Retina (tissue), 1 donor: Measurements from ENCODE around the gene ANKRD39.

Experiments used
- DNase-seq: peaks from one replicate; pipeline ENCODE4 v3.0.0-alpha.2; 2016

Gene ANKRD39

DNA sequence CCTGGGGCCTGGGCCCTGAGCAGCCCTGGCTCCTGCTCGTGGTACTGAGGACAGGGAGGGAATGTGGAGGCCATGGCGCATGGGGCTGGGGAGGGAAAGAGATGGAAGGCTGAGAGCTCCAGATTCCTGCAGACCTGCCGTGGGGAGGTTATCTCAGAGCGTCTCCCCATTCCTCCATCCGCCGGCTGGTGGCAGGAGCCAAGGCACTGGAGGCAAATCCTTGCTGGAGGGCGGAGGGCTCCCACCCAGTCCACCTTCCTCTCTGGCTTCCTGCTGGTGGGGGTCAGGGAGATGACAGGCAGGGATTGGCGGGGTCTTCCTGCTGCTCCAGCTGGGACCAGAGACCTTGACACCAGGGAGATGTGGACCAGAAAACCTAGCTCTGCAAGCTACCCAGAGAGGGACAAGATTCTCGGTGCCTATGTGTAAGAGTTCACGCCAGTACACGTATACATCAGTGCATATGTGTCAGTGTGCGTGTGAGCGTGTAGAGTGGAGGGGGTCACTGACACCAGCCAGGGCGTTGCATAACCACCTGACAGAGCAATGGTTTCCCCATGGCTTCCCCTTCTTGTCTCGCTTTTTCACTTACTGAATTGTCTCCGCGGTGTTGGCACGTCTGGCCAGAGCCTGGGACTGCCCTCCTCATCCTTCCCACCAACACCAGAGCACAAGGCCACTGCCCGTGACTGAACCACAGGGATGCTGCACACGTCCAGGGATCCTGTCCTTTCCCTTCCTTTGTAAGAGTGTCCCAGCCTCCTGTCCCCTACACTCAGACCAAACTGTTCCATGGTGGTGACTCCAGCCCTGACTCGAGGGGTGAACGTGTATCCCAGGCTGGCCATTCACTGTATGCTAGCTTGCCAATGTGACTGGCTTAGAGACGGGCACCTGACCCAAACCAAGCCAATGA is 27.9 kb upstream of the ANKRD39 start:
- DNase-seq, result no peak

GRCh38 chr2:96884299-96885094 is 26.7 kb upstream of the ANKRD39 start:
- DNase-seq, result no peak

DNA sequence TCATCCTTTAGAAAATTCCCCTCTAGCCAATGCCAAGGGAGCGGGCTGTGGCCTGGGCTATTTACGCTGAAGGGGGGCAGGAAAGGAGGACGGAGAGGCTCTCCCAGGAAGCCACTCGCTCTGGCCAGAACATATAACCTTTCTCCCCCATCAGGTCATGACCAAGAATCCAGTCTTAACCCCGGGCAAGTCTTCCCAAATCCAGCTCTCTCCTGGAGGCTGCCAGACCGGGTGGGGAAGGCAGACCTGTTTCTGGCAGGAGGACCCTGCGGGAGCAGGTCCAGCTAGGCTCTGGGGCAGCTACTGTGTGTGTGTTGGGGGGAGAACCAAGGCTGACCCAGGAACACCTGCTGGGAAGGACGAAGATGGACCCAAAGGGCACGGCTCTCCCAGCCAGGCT is 25.5 kb upstream of the ANKRD39 start:
- DNase-seq, result no peak

DNA sequence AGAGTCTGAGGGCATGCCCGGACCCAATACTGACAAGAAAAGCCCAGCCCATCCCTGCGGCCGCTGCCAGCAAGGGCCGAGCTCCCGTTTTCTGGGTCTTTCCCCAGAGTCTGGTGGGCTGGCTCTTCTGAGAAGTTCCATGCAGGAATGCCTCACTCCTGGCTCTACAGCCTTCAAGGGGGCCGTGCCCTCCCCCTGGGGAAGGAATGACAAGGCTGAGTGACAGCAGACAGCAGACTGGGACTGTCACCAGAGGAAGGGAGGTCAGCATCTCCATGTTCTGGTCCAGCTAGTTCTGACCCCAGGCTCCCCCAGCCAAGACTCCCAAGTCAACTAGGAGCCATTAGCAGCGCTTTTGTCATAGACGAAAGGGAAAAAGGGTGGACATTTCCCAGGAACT is 25.1 kb upstream of the ANKRD39 start:
- no peak for DNase-seq

DNA sequence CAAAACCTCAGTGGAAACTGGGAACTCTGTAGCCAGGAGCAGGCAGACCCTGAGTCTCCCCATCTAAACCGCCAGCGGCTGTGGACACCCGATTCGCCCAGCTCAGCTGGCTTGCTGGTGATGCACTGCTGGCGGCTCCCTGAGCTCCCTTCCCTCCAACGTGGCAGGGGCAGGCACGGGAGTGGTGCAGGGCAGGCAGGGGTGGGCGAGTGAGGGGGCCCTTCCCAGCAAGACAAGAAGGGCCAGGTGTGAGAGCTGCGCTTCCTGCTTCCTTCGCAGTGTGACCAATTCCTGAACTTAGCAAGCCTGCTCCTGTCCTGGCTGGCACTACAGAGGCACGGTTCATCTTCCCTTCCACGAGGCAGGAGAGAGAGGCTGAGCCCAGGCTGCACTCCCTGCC is 24.4 kb upstream of the ANKRD39 start:
- DNase-seq, result peak; percentile 58

DNA sequence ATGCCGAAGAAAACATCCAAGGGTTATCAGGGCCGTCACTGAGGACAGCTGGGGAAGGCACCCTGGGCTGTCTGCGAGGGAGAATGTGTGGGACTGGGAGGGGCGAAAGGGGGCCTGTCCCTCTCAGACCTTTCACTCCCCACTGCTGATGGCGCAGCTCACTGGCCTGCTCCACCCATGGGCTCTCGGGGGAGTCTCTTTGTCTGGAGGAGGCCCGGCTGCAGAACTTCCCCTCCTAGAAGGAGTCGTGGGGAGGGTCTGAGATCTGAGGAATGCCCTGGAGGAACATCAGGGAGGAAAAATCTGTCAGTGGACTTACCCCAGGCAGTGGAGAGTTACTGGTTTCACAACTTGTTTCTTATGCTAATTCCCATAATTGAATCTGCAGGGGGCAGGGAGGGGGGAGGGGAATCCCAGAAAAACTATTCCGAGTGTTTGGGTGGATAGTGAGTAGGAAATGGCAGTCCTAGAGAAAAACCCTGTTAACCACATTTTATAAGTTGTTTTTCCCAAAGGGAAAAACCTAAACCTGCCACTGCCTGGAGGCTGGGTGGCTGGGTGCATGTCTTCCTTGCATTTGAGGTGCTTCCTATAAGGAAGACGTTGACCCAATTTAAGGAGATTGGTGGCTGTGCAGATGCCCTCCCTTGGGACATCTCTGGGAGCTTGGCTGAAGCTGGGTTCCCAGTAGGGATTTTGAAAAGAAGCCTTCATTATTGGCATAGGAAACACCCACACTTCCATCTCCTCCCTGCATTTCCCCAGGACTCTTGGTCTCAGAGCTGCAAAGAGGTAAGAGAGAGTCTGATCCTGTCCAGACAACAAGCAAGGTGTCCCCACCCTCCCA is 23.8 kb upstream of the ANKRD39 start:
- peak; percentile 58 for DNase-seq

DNA sequence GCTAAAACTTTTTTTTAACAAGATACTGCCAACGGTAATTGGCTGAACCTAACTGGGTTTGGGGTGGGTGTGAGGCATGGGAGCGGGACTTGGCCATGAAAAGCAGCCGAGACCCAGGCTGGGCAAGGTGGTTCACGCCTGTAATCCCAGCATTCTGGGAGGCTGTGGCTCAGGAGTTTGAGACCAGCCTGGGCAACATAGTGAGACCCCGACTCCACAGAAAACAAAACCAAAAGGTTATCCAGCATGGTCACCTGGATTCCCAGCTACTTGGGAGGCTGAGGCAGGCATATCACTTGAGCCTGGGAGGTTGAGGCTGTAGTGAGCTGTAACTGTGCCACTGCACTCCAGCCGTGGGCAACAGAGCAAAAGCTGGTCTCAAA is 23.1 kb upstream of the ANKRD39 start:
- DNase-seq, result no peak

GRCh38 chr2:96879545-96880040 is 21.8 kb upstream of the ANKRD39 start:
- DNase-seq, result no peak

DNA sequence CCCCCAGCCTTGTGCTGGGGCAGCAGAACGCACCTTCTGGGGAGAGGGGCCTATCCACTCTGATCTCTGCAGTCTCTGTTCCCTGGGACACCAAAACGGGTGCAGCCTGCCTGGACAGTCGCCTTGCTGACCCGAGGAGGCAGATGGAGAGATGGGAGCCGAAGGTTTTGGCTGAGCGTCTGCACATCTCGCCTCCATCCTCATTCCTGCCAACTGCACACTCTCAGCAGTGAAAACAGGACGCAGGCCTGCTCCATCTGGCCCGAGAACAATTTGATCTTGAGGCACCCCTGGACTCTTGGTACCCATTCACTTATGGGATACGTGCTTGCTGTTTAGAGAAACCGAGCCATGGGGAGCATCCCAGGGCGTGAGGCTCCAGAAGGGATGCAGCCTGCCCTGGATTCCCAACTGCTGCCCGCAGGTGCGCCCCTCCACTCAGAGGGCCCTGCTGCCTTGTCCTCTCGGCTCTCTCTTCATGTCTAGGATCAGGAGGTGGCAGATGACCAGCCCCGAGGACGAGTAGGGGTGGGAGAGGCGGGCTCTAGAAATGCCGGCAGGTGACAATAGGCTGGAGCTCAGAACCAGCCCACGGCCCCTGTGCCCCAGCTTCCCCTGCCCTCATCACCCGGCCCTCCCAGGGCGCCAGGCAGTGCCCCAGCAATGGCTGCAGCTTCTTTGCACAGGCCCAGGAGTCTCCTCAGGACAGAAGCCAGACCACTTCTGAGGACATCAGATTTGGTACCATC is 21.2 kb upstream of the ANKRD39 start:
- DNase-seq, result no peak

GRCh38 chr2:96878171-96878570 is 20.4 kb upstream of the ANKRD39 start:
- no peak for DNase-seq

DNA sequence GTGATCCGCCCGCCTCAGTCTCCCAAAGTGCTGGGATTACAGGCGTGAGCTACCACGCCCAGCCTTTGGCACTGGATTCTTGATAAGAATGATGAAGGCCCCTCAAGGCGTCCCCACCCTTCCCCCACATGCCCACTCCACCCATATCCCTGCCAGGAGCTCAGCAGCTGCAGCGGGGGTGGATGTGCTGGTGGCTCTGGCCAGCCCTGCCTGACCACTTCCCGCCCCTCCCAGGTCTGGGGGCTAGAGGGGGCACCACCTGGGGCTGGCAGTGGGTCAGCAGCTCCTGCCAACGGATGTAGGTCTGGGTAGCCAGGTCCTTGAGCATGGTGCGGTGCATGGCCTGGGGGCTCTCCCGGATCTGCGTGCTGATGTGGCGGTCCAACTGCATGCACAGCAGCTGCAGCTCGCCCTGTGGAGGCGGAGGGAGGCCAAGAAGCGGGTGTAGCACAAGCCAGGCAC is 19.8 kb upstream of the ANKRD39 start:
- no peak for DNase-seq

DNA sequence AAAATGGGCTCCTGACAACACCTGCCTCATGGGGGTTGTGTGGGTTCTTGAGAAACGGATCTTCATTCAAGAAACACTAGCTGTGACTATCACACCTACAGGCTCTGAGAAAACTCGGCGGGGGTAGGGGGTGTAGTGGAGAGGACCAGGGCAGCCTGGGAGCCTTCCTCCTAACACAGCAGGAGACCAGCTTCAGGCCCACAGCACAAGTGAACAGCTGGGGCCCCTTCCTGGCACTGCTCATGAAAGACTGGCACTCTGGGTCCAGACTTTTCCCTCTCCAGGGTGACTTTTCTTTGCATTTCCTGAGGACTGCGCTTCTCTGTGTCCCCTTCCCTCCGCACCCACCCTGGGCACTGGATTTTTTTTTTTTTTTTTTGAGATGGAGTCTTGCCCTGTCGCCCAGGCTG is 19.2 kb upstream of the ANKRD39 start:
- no peak for DNase-seq

DNA sequence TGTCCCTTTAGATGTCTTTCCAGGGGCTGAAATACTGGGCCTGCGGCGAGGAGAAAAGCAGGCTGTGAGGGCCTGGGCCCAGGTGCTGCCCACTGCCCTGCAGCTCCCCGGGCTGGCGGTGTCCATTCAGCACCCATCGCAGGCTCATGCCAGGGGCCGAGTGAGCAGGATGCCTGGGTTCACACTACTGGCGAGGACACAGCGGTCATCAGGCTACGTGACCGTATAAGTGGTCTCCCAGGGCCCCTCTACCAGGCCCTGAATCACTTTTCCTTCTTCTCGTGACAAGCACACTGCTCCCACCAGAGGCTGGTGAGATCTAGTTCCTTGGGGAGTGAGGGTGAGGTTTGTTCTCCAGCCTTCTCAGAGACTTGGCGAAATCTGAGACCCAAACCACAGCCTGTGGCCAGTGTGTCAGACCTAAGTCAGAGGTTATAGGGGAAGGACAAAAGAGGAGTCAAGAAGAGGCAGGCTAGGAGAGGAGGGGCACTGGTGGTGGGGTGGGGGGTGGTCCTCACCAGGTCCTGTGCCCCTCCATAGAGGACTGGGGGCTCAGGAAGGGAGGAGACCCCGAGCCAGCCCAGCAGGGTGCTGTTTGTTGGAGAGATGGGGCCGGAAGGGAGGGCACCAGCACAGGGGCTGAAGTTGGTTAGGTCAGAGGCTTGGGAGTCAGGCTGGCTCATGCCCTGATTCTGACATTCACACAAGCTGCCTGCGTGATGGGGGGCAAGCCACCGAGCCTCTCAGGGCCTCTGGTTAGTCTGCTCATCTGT is 18.6 kb upstream of the ANKRD39 start:
- no peak for DNase-seq

DNA sequence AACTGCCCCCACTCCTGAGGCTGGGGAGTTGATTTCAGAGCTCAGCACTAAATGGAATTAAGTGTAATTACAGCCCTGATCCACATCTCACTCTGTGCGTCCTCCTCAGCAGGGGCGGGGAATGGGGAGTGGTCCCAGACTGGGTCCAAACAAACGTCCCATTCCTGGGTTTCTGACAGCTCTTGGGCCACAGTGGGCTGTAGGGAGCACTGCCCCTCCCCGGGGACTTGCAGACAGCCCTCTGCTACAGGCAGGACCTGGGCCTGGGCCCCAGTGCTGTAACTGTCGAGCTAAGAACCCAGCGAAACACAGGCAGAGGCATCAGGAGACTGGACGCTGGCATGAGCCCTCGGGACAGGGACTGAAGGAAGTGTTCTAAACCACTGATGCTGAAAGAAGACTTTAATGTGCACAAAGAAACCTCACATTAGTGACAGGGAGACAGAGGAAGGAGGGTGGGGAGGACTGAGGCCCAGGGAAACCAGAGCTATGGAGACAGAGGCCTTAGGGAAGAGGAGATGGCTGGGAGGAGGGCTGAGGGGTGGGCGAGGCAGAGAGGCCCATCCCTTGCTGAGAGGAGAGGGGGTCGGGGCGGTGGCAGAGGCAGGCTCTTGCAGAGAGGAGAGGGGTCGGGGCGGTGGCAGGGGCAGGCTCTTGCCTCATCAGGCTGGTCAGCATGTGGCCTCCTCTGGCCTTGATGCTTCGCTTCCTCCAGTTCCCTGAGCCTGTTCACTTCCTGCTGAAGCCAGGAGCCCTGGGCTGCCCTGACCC is 17.9 kb upstream of the ANKRD39 start:
- DNase-seq, result peak; percentile 81

DNA sequence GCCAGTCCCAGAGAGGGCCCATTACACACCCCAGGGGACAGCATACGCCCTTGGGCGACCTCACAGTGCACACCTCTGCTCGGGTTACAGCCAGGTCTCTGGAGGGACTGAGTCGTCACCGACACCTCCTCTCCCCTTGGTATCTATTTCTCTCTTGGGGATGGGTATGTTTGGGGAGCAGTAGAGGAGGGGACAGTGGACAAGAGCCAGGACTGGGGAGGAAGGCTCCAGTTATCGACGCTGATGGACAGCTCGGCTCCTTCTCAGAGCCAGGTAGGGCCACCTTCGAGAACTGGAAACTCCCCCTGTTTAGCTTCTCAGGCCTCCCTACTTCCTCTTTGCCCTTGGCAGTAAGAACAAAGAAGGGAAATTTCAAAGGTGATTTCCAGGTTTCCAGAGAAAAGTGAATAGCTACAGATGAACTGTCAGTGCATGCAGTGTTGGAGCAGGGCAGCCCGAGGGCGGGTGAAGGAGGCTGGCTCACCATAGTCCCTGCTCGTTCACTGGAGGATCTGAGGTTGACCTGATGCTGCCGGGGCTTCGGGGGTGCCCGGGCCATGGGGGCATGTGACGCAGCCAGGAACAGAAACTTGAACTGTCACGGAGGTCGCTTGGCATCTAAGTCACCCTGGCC is 16.5 kb upstream of the ANKRD39 start:
- DNase-seq, result peak; percentile 42

DNA sequence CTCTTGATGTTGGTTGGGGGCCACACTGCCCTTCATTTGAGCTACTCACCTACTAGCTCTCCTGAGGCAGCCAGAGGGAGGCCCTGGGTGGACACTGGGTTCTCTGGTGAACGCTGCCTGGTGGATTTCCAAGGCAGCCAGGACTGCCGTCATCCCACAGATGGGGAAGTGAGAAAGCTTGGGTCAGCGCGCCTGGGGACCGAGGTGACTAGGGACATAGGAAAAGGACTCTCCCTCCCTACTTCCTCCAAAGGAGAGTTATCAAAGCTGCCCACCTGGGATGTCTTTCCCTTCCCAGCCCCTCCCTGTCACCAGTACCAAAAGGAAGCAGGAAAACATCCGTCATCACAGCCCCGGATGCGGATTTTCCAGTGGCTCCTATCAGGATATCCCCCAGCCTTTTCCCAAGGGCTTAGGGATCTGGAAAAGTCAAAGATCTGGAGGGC is 15.9 kb upstream of the ANKRD39 start:
- no peak for DNase-seq

DNA sequence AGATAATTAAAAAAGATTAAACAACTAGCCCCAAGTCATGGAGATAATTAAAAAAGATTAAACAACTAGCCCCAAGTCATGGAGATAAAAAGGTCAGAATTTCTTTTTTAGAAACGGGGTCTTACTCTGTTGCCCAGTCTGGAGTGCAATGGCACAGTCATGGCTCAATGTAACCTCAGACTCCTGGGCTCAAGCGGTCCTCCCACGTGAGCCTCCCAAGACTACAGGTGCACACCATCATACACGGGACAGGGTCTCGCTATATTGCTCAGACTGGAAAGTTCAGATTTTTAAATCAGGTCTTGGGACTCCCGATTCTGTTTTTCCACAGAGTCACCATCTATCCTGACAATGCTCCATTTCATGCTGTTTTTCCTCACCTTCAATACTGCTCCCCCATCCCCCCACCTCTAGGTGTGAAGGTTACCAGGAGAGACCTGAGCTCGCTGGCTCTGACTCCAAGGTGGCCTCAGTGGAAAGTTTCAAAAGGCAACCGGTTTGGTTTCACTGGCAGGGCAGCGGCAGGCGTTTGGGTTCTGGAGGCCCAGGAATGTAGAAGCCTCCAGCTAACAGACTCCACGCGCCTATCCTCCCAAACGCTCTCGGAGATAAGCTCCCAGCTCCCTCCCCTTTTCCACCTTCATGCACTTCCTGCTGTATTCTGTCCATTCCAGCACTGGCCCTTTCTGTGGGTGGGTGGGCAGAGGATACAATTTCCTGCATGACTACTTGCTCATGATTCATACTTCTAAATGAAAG is 15.0 kb upstream of the ANKRD39 start:
- DNase-seq, result no peak

DNA sequence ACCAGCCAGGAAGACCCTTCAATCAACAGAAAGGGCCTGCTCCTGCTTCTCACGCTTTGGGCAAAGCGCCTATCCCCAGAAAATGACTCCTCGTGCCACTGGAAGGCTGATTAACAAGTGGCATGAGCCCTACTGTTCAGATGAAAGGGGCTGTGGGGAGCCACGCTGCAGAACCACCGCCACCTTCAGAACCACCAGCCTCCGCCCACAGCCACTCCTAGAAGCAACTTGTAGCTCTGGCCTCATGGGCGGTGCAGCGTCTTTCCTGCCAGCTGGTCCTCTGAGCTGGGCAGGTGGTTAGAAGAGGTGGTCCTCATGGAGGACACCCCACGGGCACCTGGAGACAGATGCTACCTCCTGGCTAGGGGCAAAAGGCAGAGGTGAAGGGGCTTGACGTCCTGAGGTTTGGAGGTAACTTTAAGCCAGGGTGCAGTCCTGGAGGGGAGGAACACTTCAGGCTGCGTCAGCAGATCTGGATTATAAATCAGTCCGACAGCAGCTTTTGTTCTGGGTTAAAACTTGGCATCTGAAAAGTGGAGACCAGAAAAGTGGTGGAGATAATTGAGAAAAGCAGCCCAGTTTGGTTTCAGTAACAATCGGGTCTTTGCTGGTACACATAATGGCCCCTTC is 12.9 kb upstream of the ANKRD39 start:
- peak; percentile 79 for DNase-seq
